Astrocyte (in vitro differentiated cells and primary cell): ENCODE data around the gene CALHM4. TPM values are rescaled to one million over a fixed set of nuclear protein-coding genes. Genes with fewer than 3 reads are reported as not detected.

Experiments
- DNase-seq: peaks from one replicate; pipeline ENCODE4 v3.0.0-alpha.2; 2010; ENCODE audit warnings: low read depth
- FAIRE-seq: peaks from 2 replicates; lab custom pipeline; 2011; peaks lifted over from hg19 to GRCh38; lab: Jason Lieb, UNC
- H2AFZ ChIP-seq: 2 replicates; pipeline ENCODE4 v1.6.0; 2012; ENCODE audit warnings: low read depth, low read length, inconsistent platforms
- H3K27ac ChIP-seq: 2 replicates; pipeline ENCODE4 v1.5.1; 2011; ENCODE audit warnings: low read depth, low read length, inconsistent platforms
- H3K27me3 ChIP-seq: 2 replicates; pipeline ENCODE4 v1.6.0; 2011; ENCODE audit warnings: low read length, inconsistent platforms; ENCODE audit not compliant: insufficient read depth
- H3K36me3 ChIP-seq: 2 replicates; pipeline ENCODE4 v1.5.1; 2011; ENCODE audit warnings: low read length, inconsistent platforms; ENCODE audit not compliant: insufficient read depth
- H3K4me1 ChIP-seq: 2 replicates; pipeline ENCODE4 v1.5.1; 2011; ENCODE audit warnings: low read length, inconsistent platforms; ENCODE audit not compliant: insufficient read depth
- H3K4me2 ChIP-seq: 2 replicates; pipeline ENCODE4 v1.6.0; 2012; ENCODE audit warnings: low read length, inconsistent platforms
- H3K4me3 ChIP-seq: 2 replicates; pipeline ENCODE4 v1.5.1; 2011; ENCODE audit warnings: low read depth, mild to moderate bottlenecking, low read length, inconsistent platforms; ENCODE audit not compliant: insufficient read depth
- H3K79me2 ChIP-seq: 2 replicates; pipeline ENCODE4 v1.6.0; 2012; ENCODE audit warnings: mild to moderate bottlenecking, low read length, inconsistent platforms; ENCODE audit not compliant: insufficient read depth
- H3K9ac ChIP-seq: 2 replicates; pipeline ENCODE4 v1.6.0; 2012; ENCODE audit warnings: mild to moderate bottlenecking, low read length, inconsistent platforms
- H3K9me3 ChIP-seq: 2 replicates; pipeline ENCODE4 v1.5.1; 2012; ENCODE audit warnings: low read depth, mild to moderate bottlenecking, low read length, inconsistent platforms; ENCODE audit not compliant: insufficient read depth
- H4K20me1 ChIP-seq: 2 replicates; pipeline ENCODE4 v1.6.0; 2012; ENCODE audit warnings: low read length, inconsistent platforms; ENCODE audit not compliant: insufficient read depth
- H3K27ac Mint-ChIP-seq: one replicate; pipeline ENCODE4 v1.8.0; 2021; ENCODE audit warnings: mild to moderate bottlenecking, mixed read lengths; ENCODE audit not compliant: unreplicated experiment
- H3K27me3 Mint-ChIP-seq: one replicate; pipeline ENCODE4 v1.8.0; 2021; ENCODE audit warnings: low read depth, mixed read lengths; ENCODE audit not compliant: unreplicated experiment
- H3K36me3 Mint-ChIP-seq: one replicate; pipeline ENCODE4 v1.8.0; 2021; ENCODE audit warnings: low read depth, mixed read lengths; ENCODE audit not compliant: unreplicated experiment
- H3K4me1 Mint-ChIP-seq: one replicate; pipeline ENCODE4 v1.8.0; 2021; ENCODE audit warnings: low read depth, mixed read lengths; ENCODE audit not compliant: unreplicated experiment
- H3K4me3 Mint-ChIP-seq: one replicate; pipeline ENCODE4 v1.8.0; 2021; ENCODE audit warnings: mild to moderate bottlenecking, moderate library complexity, mixed read lengths; ENCODE audit not compliant: unreplicated experiment
- H3K9me3 Mint-ChIP-seq: one replicate; pipeline ENCODE4 v1.8.0; 2021; ENCODE audit warnings: mild to moderate bottlenecking, mixed read lengths; ENCODE audit not compliant: unreplicated experiment
- CTCF ChIP-seq: IDR thresholded peaks from 2 replicates; pipeline ENCODE4 v1.5.1; 2011; ENCODE audit warnings: low read depth, mild to moderate bottlenecking, inconsistent platforms, low read length, moderate library complexity; ENCODE audit not compliant: insufficient read depth
- EZH2 ChIP-seq: IDR thresholded peaks from 2 replicates; pipeline ENCODE4 v1.6.1; 2012; ENCODE audit warnings: mild to moderate bottlenecking, low read length, inconsistent platforms; ENCODE audit not compliant: insufficient read depth
- total RNA-seq: library from RNA; stranded (reverse); gene quantifications from 2 replicates; pipeline ENCODE4 v1.2.1, GENCODE V29; 2021

The CALHM4 gene
- total RNA-seq, 1 donor from 2014 or later = 0.20 TPM

- H3K27me3 ChIP-seq = no peaks in the 10 kb centered on the region
- no peaks in the 10 kb centered on the region for H4K20me1 ChIP-seq
- H3K4me2 ChIP-seq = peak overlapping the region; percentile 77
- peaks cover 3% of the 10 kb centered on the region for H3K27me3 Mint-ChIP-seq
- H3K4me1 Mint-ChIP-seq = peaks cover 9% of the 10 kb centered on the region
- peaks cover 6% of the 10 kb centered on the region for H3K79me2 ChIP-seq
- TF ChIP-seq CTCF (no peak), EZH2 (no peak)
- no peak for FAIRE-seq
- H3K36me3 ChIP-seq = no peaks in the 10 kb centered on the region
- H3K4me3 ChIP-seq = peak overlapping the region; percentile 35
- no peaks in the 10 kb centered on the region for H3K36me3 Mint-ChIP-seq
- H3K4me3 Mint-ChIP-seq = no peak overlapping the region
- H3K27ac Mint-ChIP-seq = peak overlapping the region; percentile 42
- DNase-seq = peak; percentile 33
- H3K4me1 ChIP-seq = peaks cover 10% of the 10 kb centered on the region
- peak overlapping the region; percentile 90 for H2AFZ ChIP-seq
- peak overlapping the region; percentile 37 for H3K27ac ChIP-seq
- H3K9ac ChIP-seq = peak overlapping the region; percentile 60
- H3K9me3 ChIP-seq = no peaks in the 10 kb centered on the region
- H3K9me3 Mint-ChIP-seq = no peaks in the 10 kb centered on the region
These were observed 11.6 kb downstream of the CALHM4 start for GRCh38 chr6:116564921-116565872.

- H3K36me3 ChIP-seq = no peaks in the 10 kb centered on the region
- Mint-ChIP-seq H3K9me3 (no peaks in the 10 kb centered on the region), H3K4me1 (peaks cover 12% of the 10 kb centered on the region), H3K4me3 (no peak overlapping the region), H3K27me3 (peaks cover 3% of the 10 kb centered on the region), H3K36me3 (no peaks in the 10 kb centered on the region), H3K27ac (no peak overlapping the region)
- no peak overlapping the region for H3K27ac ChIP-seq
- no peak overlapping the region for H3K4me3 ChIP-seq
- peaks cover 32% of the 10 kb centered on the region for H3K79me2 ChIP-seq
- DNase-seq (no peak), FAIRE-seq (no peak)
- no peak overlapping the region for H3K9ac ChIP-seq
- H4K20me1 ChIP-seq = peaks cover 8% of the 10 kb centered on the region
- TF ChIP-seq CTCF = no peak
- TF ChIP-seq EZH2 = no peak
- H3K9me3 ChIP-seq = no peaks in the 10 kb centered on the region
- no peak overlapping the region for H2AFZ ChIP-seq
- no peaks in the 10 kb centered on the region for H3K27me3 ChIP-seq
- H3K4me2 ChIP-seq = no peak overlapping the region
- peaks cover 16% of the 10 kb centered on the region for H3K4me1 ChIP-seq
These were observed 14.6 kb downstream of the CALHM4 start for GRCh38 chr6:116568111-116568510.
